ENCODE measurements around the gene MVB12B.
"Not testable (repeated sequence)": the region's sequence is repeated elsewhere in the genome, so short reads cannot be mapped to it uniquely, and the experiment has no call there.

Gene MVB12B

DNA sequence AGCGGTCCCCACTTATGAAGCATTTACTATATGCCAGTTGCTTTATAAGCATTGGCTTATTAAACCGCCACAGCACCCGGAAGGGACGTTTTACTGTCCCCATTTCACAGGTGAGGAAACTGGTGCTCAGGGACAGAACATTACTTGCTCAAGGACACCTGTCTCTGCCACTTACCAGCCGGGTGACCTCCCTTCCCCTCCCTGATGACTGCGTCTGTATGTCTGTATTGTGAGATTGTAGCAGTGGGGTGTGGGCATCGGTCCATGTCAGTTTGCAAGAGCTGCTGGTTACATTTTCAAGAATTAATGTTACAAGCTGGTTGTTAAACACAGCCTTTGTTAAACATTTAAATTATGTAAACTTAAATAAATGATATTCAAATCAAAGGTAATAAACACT is 209.5 kb downstream of the MVB12B start:
- no peaks in the 10 kb centered on the region for H3K36me3 ChIP-seq (ENCODE audit: control insufficient read depth in 5 of 5, insufficient read depth in 5 of 5, low read length in 5 of 5)
- H3K27ac ChIP-seq (ENCODE audit: low read depth, low read length), result no peak overlapping the region
- peaks cover 0 to 25% (median 8%) of the 10 kb centered on the region in 5 donors for H3K4me1 ChIP-seq (ENCODE audit: control insufficient read depth in 5 of 5, insufficient read depth in 5 of 5, low read length in 5 of 5)
- H3K9ac ChIP-seq (ENCODE audit: low read length in 5 of 5), result no peak overlapping the region
- H3K9me3 ChIP-seq (ENCODE audit: control insufficient read depth in 5 of 5, low read length in 5 of 5), result no peaks in the 10 kb centered on the region
- no peak overlapping the region for H3K4me3 ChIP-seq (ENCODE audit: low read depth in 1 of 5, low read length in 5 of 5)
- peaks cover 8 to 52% (median 26%) of the 10 kb centered on the region in 5 donors for H3K27me3 ChIP-seq (ENCODE audit: control insufficient read depth in 5 of 5, insufficient read depth in 4 of 5, low read length in 5 of 5)

- Histone ChIP-seq H3K36me3 (ENCODE audit: control insufficient read depth in 5 of 5, insufficient read depth in 5 of 5, low read length in 5 of 5) (no peaks in the 10 kb centered on the region), H3K9me3 (ENCODE audit: control insufficient read depth in 5 of 5, low read length in 5 of 5) (no peaks in the 10 kb centered on the region), H3K4me3 (ENCODE audit: low read depth in 1 of 5, low read length in 5 of 5) (no peak overlapping the region), H3K27ac (ENCODE audit: low read depth, low read length) (no peak overlapping the region), H3K9ac (ENCODE audit: low read length in 5 of 5) (no peak overlapping the region), H3K27me3 (ENCODE audit: control insufficient read depth in 5 of 5, insufficient read depth in 4 of 5, low read length in 5 of 5) (peaks cover 8 to 47% (median 20%) of the 10 kb centered on the region in 5 donors), H3K4me1 (ENCODE audit: control insufficient read depth in 5 of 5, insufficient read depth in 5 of 5, low read length in 5 of 5) (peaks cover 0 to 20% (median 7%) of the 10 kb centered on the region in 5 donors)
Measured at GRCh38 chr9:126536841-126537465, 210.3 kb downstream of the MVB12B start.

DNA sequence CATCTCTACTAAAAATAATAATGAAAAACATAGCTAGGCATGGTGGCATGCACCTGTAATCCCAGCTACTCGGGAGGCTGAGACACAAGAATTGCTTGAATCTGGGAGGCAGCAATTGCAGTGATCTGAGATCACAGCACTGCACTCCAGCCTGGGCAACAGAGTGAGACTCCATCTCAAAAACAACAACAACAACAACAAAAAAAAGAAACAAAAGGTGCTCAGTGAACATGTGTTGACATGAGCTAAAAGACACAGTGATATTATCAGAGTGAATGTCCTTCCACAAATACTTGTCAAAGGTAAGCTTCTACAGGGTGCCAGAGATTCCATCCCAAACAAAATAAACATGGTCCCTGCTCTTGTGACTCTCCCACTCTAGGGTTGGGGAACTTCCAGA is 211.9 kb downstream of the MVB12B start:
- Histone ChIP-seq H3K27me3 (ENCODE audit: control insufficient read depth in 5 of 5, insufficient read depth in 4 of 5, low read length in 5 of 5) (peaks cover 8 to 36% (median 16%) of the 10 kb centered on the region in 5 donors), H3K36me3 (ENCODE audit: control insufficient read depth in 5 of 5, insufficient read depth in 5 of 5, low read length in 5 of 5) (no peaks in the 10 kb centered on the region), H3K27ac (ENCODE audit: low read depth, low read length) (no peak overlapping the region), H3K4me3 (ENCODE audit: low read depth in 1 of 5, low read length in 5 of 5) (no peak overlapping the region), H3K9ac (ENCODE audit: low read length in 5 of 5) (no peak overlapping the region), H3K4me1 (ENCODE audit: control insufficient read depth in 5 of 5, insufficient read depth in 5 of 5, low read length in 5 of 5) (peaks cover 0 to 6% (median 0%) of the 10 kb centered on the region in 5 donors), H3K9me3 (ENCODE audit: control insufficient read depth in 5 of 5, low read length in 5 of 5) (peaks cover 0 to under 1% (median 0%) of the 10 kb centered on the region in 5 donors)

GRCh38 chr9:126540398-126540797 is 213.8 kb downstream of the MVB12B start:
- not testable (repeated sequence) for H3K4me1 ChIP-seq (ENCODE audit: control insufficient read depth in 5 of 5, insufficient read depth in 5 of 5, low read length in 5 of 5); H3K9ac ChIP-seq (ENCODE audit: low read length in 5 of 5); H3K27ac ChIP-seq (ENCODE audit: low read depth, low read length); H3K9me3 ChIP-seq (ENCODE audit: control insufficient read depth in 5 of 5, low read length in 5 of 5); H3K36me3 ChIP-seq (ENCODE audit: control insufficient read depth in 5 of 5, insufficient read depth in 5 of 5, low read length in 5 of 5); H3K4me3 ChIP-seq (ENCODE audit: low read depth in 1 of 5, low read length in 5 of 5)
- H3K27me3 ChIP-seq (ENCODE audit: control insufficient read depth in 5 of 5, insufficient read depth in 4 of 5, low read length in 5 of 5), result peaks cover 0 to 21% (median 3%) of the 10 kb centered on the region in 5 donors

DNA sequence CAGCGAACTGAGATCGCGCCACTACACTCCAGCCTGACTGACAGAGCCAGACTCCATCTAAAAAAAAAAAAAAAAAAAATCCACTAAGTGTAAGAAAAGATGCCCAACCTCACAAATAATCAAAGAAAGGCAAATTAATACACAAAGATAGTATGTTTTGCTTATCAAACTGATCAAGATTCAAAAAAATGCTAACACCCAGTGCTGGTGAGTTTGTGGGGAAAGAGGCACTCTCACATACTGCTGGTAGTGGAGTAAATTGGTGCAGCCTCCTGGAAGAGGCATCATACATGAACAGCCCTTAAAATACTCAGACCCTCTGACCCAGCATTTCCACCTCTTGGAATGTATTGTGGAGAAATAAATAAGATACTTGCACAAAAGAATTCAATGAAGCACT is 216.9 kb downstream of the MVB12B start:
- H3K9me3 ChIP-seq (ENCODE audit: control insufficient read depth in 5 of 5, low read length in 5 of 5), result peaks cover 0 to 2% (median 0%) of the 10 kb centered on the region in 5 donors
- no peaks in the 10 kb centered on the region for H3K36me3 ChIP-seq (ENCODE audit: control insufficient read depth in 5 of 5, insufficient read depth in 5 of 5, low read length in 5 of 5)
- peaks cover 0 to 6% (median 4%) of the 10 kb centered on the region in 5 donors for H3K27me3 ChIP-seq (ENCODE audit: control insufficient read depth in 5 of 5, insufficient read depth in 4 of 5, low read length in 5 of 5)
- H3K9ac ChIP-seq (ENCODE audit: low read length in 5 of 5), result no peak overlapping the region
- no peaks in the 10 kb centered on the region for H3K4me1 ChIP-seq (ENCODE audit: control insufficient read depth in 5 of 5, insufficient read depth in 5 of 5, low read length in 5 of 5)
- H3K27ac ChIP-seq (ENCODE audit: low read depth, low read length), result no peak overlapping the region
- no peak overlapping the region for H3K4me3 ChIP-seq (ENCODE audit: low read depth in 1 of 5, low read length in 5 of 5)

DNA sequence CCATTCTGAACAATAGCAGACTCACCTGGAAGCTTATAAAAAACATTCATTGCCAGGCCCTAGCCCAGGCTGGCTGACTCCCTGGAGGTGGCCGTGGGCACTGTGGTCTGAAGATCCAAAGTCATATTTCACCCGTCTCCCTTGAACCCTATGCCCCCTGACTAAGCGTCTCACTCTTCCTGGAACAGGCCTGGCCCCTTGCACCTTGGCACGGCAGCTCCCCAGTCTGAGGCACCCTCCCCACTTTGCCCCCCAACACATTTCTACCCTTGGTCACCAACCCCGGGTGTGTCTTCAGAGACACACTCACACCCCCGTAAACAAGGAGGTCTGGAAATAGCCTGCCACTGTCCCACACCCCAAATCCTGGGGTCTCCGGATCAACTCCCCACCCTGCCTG is 218.5 kb downstream of the MVB12B start:
- H3K4me1 ChIP-seq (ENCODE audit: control insufficient read depth in 5 of 5, insufficient read depth in 5 of 5, low read length in 5 of 5), result no peaks in the 10 kb centered on the region
- H3K9ac ChIP-seq (ENCODE audit: low read length in 5 of 5), result no peak overlapping the region
- H3K27me3 ChIP-seq (ENCODE audit: control insufficient read depth in 5 of 5, insufficient read depth in 4 of 5, low read length in 5 of 5), result peaks cover 0 to 10% (median 7%) of the 10 kb centered on the region in 5 donors

GRCh38 chr9:126546036-126546435 is 219.4 kb downstream of the MVB12B start:
- Histone ChIP-seq H3K4me3 (ENCODE audit: low read depth in 1 of 5, low read length in 5 of 5) (no peak overlapping the region), H3K4me1 (ENCODE audit: control insufficient read depth in 5 of 5, insufficient read depth in 5 of 5, low read length in 5 of 5) (no peaks in the 10 kb centered on the region), H3K9ac (ENCODE audit: low read length in 5 of 5) (no peak overlapping the region), H3K27me3 (ENCODE audit: control insufficient read depth in 5 of 5, insufficient read depth in 4 of 5, low read length in 5 of 5) (peaks cover 0 to 10% (median 6%) of the 10 kb centered on the region in 5 donors), H3K27ac (ENCODE audit: low read depth, low read length) (no peak overlapping the region), H3K36me3 (ENCODE audit: control insufficient read depth in 5 of 5, insufficient read depth in 5 of 5, low read length in 5 of 5) (no peaks in the 10 kb centered on the region), H3K9me3 (ENCODE audit: control insufficient read depth in 5 of 5, low read length in 5 of 5) (peaks cover 0 to 2% (median 0%) of the 10 kb centered on the region in 5 donors)

More for the DNA sequence above, 218.5 kb downstream of the MVB12B start:
- no peaks in the 10 kb centered on the region for H3K36me3 ChIP-seq (ENCODE audit: control insufficient read depth in 5 of 5, insufficient read depth in 5 of 5, low read length in 5 of 5)
- H3K4me3 ChIP-seq (ENCODE audit: low read depth in 1 of 5, low read length in 5 of 5), result no peak overlapping the region
- H3K9me3 ChIP-seq (ENCODE audit: control insufficient read depth in 5 of 5, low read length in 5 of 5), result peaks cover 0 to 2% (median 0%) of the 10 kb centered on the region in 5 donors
- H3K27ac ChIP-seq (ENCODE audit: low read depth, low read length), result no peak overlapping the region

DNA sequence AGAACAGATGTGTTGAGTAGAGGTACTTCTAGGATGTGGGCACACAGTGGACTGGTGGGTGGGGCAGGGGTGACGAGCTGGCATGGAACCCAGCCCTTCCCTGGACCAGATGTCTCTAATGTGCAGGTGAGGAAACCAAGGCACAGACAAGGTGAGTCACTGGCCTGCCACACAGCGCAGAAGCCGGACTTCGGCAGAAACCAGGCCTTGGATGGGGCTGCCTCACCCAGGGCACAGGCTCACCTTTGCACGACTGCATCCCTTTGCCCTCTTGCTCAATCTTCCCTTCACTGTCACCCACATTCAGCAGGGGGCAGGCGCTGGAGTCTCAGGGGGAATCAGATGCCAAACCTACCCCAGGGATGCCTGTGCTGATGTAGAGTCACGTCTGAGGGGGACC is 221.7 kb downstream of the MVB12B start:
- Histone ChIP-seq H3K27me3 (ENCODE audit: control insufficient read depth in 5 of 5, insufficient read depth in 4 of 5, low read length in 5 of 5) (peaks cover 0 to 10% (median 6%) of the 10 kb centered on the region in 5 donors), H3K4me1 (ENCODE audit: control insufficient read depth in 5 of 5, insufficient read depth in 5 of 5, low read length in 5 of 5) (no peaks in the 10 kb centered on the region), H3K27ac (ENCODE audit: low read depth, low read length) (no peak overlapping the region), H3K9ac (ENCODE audit: low read length in 5 of 5) (no peak overlapping the region), H3K4me3 (ENCODE audit: low read depth in 1 of 5, low read length in 5 of 5) (no peak overlapping the region), H3K9me3 (ENCODE audit: control insufficient read depth in 5 of 5, low read length in 5 of 5) (peaks cover 0 to 2% (median 0%) of the 10 kb centered on the region in 5 donors), H3K36me3 (ENCODE audit: control insufficient read depth in 5 of 5, insufficient read depth in 5 of 5, low read length in 5 of 5) (no peaks in the 10 kb centered on the region)

DNA sequence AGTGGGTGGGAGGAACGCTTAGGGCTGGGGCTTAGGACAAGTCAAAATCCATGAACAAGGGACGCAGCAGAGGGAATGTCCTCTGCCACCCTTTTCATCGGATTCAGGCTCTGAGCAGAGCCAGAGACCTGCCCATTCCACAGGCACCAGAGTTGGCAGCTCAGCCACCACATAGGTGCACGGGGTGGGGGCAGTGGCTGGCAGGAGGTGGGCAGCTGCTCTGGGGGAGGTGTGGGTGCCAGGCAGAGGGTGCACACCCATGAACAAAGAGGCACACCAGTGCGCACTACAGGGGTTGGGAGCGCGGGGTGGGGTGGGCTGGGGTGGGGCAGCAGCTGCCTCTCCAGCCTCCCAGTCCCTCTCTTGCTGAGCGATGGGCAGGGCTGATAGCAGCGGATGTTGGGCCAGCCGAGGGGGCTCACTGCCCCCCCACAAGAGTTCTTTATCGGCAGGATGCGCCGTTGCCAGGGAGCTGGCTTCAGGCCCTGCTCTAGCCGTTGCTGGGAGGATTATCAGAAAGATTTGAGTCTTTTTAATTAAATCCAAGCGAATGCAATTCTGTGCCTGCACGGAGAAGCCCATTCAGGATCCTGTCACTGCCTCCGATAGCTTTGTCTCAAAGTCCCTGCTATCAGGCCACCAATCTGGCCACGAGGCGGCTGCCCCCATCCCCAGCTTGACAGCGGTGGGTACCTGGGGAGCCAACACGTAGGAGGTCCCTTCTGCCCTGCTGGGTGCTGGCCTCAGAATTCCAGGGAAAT is 222.8 kb downstream of the MVB12B start:
- H3K36me3 ChIP-seq (ENCODE audit: control insufficient read depth in 5 of 5, insufficient read depth in 5 of 5, low read length in 5 of 5), result no peaks in the 10 kb centered on the region
- no peak overlapping the region for H3K4me3 ChIP-seq (ENCODE audit: low read depth in 1 of 5, low read length in 5 of 5)
- no peaks in the 10 kb centered on the region for H3K4me1 ChIP-seq (ENCODE audit: control insufficient read depth in 5 of 5, insufficient read depth in 5 of 5, low read length in 5 of 5)
- no peak overlapping the region for H3K27ac ChIP-seq (ENCODE audit: low read depth, low read length)
- H3K9ac ChIP-seq (ENCODE audit: low read length in 5 of 5), result no peak overlapping the region
- H3K27me3 ChIP-seq (ENCODE audit: control insufficient read depth in 5 of 5, insufficient read depth in 4 of 5, low read length in 5 of 5), result peaks cover 0 to 10% (median 6%) of the 10 kb centered on the region in 5 donors
- no peaks in the 10 kb centered on the region for H3K9me3 ChIP-seq (ENCODE audit: control insufficient read depth in 5 of 5, low read length in 5 of 5)

DNA sequence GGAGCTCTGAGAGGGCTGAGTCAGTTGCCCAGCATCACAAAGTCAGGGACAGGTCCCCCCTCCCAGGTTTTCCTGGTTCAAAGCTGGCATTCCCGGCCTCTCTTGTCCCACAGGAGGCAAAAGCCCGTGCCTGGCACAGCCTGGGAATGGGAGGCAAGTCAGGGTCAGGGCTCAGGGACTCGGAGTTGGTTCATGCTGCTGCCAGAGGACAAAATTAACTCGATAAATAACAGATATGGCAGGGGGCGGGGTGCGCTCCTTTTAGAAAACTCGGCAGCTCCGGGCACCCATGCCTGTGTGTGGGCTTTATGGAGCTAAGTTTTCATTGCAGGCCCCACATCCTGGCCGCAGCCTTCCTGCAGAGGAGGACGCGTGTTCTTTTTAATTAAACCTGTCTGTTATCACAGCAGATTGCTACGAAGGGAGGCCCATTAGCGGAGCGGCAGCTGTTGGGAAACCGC is 224.3 kb downstream of the MVB12B start:
- H3K36me3 ChIP-seq (ENCODE audit: control insufficient read depth in 5 of 5, insufficient read depth in 5 of 5, low read length in 5 of 5), result no peaks in the 10 kb centered on the region
- H3K27me3 ChIP-seq (ENCODE audit: control insufficient read depth in 5 of 5, insufficient read depth in 4 of 5, low read length in 5 of 5), result peaks cover 0 to 10% (median 6%) of the 10 kb centered on the region in 5 donors
- H3K9ac ChIP-seq (ENCODE audit: low read length in 5 of 5), result no peak overlapping the region
- H3K4me1 ChIP-seq (ENCODE audit: control insufficient read depth in 5 of 5, insufficient read depth in 5 of 5, low read length in 5 of 5), result no peaks in the 10 kb centered on the region
- peaks cover 0 to 3% (median 0%) of the 10 kb centered on the region in 5 donors for H3K9me3 ChIP-seq (ENCODE audit: control insufficient read depth in 5 of 5, low read length in 5 of 5)
- H3K27ac ChIP-seq (ENCODE audit: low read depth, low read length), result no peak overlapping the region
- H3K4me3 ChIP-seq (ENCODE audit: low read depth in 1 of 5, low read length in 5 of 5), result no peak overlapping the region
